GM18951 (cell line): ENCODE measurements around the gene CHRND.

Experiments used
- POLR2A ChIP-seq: IDR thresholded peaks from 4 replicates; pipeline ENCODE4 v1.6.1; 2011; ENCODE audit warnings: mild to moderate bottlenecking; ENCODE audit not compliant: insufficient read length, insufficient read depth; ENCODE audit errors: extremely low read depth
- in situ Hi-C: fragments of 300-500 bp; cut with MboI; formaldehyde crosslinking; loops from one replicate; pipeline ENCODE4 v1.12.0; 2022; ENCODE audit warnings: low sequenced_read_pairs, mixed read lengths, inconsistent platforms; ENCODE audit not compliant: unreplicated experiment

CHRND gene

DNA sequence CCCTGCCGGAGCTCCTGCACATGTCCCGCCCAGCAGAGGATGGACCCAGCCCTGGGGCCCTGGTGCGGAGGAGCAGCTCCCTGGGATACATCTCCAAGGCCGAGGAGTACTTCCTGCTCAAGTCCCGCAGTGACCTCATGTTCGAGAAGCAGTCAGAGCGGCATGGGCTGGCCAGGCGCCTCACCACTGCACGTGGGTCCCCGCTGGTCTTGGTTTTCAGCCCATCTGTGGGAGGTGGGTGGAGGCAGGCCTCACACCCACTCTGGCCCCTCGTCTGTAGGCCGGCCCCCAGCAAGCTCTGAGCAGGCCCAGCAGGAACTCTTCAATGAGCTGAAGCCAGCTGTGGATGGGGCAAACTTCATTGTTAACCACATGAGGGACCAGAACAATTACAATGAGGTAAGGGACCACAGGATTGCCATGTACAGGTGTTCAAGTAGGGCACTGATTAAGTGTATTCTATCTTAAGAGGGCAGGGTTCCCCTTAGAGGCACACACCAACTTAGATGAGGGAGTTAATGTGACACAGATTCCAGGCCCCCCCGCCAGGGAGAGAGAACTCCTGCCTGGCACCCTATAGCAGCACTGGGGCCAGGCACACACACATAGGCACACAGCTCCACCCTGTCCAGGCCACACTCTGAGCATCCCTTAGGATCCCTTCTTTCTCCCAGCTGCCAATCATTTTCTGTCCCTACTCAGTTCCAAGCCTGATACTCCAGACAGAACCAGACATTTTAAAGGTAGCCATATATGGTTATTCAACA lies 8.2 kb downstream of the CHRND start:
- TF ChIP-seq POLR2A = no peak
- in situ Hi-C loops = no loop called here

DNA sequence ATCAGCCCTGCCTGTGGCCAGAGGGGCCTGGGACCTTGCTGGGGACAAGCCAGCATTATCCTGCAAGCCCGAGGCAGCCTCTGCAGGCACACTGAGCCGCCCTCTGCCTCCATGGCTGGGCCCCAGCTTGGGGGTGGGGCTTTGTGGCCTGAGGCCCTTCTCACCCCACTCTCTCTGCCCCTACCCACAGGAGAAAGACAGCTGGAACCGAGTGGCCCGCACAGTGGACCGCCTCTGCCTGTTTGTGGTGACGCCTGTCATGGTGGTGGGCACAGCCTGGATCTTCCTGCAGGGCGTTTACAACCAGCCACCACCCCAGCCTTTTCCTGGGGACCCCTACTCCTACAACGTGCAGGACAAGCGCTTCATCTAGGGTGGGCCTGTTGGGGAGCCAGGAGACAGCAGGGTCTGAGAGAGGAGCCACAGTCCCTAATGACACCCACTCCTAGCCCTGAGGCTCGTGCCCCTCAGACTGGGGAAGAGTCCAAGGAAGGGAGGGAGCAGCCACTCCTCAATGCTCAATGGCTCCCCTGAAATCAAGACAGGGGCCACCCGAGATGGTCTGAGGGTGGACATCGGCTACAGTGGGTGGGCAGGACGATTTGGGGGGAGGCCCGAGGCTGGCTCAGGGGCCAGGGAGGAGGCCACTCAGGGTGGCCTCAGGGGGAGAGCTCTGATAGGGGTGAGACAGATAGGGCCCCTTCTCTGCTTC lies 9.1 kb downstream of the CHRND start:
- TF ChIP-seq POLR2A = no peak
- in situ Hi-C loops = no loop called here

DNA sequence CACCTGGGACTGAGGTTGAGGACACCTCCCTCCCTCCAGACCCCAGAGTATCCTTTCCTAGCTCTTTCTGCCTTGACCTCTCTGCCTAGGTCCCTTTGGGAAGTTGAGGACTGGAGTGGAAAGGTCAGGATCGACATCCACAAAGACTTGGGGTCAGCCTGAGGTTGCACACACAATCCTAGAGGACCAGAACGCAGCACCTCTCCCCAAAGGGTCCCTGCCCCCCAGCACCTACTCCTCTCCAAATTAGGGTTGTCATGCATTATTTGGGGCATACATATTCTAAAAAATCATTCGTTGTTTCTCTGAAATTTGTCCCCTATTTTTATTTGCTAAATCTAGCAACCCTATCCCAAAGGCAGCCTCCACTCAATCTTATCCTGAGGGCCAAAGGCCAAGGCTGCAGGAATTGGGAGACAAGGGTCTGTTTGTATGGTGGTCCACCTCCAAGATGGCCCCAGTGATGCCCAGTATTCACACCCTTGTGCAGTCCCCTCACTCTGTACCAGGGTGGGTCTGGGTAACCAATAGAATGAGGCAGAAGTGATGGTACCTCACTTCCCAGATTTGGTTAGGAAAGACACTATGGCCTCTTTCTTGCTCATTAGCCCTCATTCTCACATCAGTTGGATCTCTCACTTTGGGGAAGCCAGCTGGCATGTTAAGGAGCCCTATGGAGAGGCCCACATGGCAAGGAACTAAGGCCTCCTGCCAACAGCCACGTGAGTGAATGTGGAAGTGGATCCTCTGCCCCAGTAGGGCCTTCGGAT lies 10.0 kb downstream of the CHRND start:
- in situ Hi-C loops = no loop called here
- no peak for TF ChIP-seq POLR2A

DNA sequence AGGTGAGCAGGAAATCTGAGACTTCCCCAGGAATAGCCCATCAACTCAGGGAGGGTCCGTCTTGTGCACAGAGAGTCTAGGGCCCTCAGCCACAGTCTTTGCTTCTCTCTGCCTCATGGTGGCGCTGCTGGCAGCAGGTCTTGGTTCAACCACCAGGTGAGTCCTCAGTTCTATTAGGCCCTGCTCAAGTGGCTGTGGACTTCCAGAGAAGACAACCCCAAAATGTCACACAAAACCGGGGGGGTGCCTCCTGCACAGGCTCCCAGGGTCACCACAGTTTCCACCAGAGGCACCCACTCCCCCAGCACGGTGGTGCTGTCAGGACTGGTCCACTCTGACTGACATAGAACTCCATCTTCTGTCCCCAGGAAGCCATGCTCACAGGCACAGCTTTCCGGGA lies 11.1 kb downstream of the CHRND start:
- TF ChIP-seq POLR2A = no peak
- in situ Hi-C loops = no loop called here

DNA sequence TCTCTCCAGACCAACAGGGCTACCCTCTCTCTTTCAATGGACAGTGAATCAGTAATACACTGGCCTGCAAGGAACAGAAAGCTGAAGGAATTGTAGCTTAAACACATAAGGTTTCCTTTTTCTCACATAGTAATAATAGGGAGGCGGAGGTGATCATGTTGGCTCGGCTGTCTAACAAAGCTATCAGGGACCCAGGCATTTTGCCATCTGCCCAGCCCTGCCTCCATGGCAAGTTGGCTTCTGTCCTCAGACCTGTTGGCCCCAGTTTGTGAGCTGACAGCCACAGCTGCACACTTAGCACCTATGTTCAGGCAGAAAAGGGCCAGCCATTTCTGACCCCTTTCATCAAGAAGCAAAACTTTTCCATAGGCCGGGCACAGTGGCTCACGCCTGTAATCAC lies 11.5 kb downstream of the CHRND start:
- in situ Hi-C loops = no loop called here
- no peak for TF ChIP-seq POLR2A

DNA sequence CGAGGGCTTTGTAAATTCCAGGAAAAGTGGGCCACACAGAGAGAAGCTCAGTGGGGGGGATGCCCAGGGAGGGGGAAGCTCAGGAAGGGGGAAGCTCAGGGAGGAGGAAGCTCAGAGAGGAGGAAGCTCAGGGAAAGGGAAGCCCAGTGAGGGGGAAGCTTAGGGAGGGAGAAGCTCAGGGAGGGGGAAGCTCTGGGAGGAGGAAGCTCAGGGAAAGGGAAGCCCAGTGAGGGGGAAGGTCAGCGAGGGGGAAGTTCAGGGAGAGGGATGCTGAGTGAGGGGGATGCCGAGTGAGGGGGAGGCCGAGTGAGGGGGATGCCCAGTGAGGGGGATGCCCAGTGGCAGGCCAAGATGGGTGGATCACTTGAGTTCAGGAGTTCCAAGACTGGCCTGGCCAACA lies 12.7 kb downstream of the CHRND start:
- no peak for TF ChIP-seq POLR2A
- in situ Hi-C loops = no loop called here

DNA sequence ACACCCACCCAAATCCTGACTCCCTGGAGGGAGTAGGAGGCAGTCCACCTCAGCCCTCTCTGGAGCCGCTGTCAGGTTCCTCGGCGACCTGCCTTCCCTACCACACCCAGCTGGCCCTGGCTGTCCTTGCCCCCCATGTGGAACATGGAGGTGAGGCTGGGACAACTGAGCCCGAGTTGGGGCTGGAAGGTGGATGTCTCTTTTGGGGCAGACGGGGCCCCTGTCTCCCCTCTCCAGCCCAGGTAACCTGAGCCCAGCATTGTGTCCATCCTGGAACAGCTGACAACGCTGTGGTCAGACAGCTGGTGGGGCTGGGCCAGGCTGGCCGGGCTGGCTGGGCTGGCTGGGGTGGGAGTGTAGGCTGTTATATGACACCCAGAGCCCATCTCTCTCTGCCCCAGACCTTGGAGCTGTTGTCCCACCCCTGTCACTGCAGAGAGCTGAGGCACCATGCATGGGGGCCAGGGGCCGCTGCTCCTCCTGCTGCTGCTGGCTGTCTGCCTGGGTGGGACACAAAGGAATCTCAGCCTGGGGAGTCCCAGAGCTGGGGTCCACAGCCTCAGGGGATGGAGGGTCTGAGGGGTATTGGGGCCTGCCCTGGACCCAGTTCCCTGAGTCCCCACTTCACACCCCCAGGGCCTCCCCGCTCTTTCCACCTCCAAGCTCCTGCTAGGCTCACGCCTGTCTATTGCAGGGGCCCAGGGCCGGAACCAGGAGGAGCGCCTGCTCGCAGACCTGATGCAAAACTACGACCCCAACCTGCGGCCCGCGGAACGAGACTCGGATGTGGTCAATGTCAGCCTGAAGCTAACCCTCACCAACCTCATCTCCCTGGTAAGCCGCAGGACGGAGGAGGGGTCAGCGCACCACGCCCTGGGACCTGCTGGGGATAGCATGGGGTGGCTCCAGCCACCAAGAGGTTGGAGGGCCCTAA lies 13.6 kb downstream of the CHRND start, which contains the start of gene CHRNG:
TSS of gene CHRNG (plus strand) at position 395 of the 934 bp plus-strand sequence. CDS start at position 451, 56 bp downstream.
- TF ChIP-seq POLR2A = no peak
- in situ Hi-C loops = no loop called here

DNA sequence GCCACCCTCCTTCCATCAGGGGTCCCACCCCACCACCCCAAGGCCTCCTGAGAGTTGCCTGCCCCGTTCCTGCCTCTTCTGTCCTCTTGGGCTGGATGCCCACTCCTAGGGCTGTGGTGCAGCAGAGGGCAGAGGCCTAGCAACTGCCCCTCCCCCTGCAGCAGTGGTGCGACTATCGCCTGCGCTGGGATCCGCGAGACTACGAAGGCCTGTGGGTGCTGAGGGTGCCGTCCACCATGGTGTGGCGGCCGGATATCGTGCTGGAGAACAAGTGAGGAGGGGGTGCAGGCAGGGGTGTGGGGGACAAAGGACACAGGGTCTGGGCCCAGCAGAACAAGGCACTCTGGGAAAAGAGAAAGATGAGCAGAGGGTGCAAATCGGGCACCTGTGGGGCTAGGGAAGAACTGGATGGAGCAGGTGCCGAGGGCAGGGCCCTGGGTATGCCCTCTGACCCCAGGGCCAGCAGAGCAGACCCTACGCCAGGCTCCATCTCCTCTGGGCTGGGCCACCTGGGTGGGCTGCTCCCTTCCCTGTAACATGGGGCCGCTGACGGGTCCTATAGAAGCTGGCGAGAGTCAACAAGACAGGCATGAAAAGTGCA lies 14.6 kb downstream of the CHRND start:
- in situ Hi-C loops = no loop called here
- no peak for TF ChIP-seq POLR2A

DNA sequence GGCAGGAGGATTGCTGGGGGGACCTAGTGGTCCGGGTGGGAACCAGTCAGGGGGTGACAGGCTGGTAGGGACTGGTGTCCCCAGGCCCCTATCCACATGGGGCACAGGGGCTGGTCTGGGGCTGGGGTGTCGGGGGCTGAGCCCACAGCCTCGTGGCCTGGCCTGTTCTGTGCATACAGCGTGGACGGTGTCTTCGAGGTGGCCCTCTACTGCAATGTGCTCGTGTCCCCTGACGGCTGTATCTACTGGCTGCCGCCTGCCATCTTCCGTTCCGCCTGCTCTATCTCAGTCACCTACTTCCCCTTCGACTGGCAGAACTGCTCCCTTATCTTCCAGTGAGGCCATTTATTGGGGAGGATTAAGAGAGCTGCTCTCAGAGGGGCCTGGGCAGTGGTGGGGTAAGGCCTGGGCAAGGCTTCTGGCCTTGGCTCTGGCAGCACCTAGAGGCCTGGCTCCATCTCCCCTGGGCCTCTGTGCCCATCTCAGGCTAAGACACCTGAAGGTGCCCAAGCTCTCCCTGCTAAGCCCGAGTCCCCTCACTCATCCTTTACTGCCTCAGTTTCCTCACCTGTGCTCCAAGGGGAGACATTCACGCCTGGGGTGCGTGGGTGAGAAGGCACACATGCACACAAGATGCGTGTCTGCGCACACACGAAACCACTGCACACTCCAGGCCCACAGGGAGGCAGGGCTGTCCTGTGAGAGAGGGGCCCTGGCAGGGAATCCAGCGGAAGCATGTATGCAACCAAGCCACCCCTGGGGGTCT lies 15.4 kb downstream of the CHRND start:
- TF ChIP-seq POLR2A = no peak
- in situ Hi-C loops = no loop called here

DNA sequence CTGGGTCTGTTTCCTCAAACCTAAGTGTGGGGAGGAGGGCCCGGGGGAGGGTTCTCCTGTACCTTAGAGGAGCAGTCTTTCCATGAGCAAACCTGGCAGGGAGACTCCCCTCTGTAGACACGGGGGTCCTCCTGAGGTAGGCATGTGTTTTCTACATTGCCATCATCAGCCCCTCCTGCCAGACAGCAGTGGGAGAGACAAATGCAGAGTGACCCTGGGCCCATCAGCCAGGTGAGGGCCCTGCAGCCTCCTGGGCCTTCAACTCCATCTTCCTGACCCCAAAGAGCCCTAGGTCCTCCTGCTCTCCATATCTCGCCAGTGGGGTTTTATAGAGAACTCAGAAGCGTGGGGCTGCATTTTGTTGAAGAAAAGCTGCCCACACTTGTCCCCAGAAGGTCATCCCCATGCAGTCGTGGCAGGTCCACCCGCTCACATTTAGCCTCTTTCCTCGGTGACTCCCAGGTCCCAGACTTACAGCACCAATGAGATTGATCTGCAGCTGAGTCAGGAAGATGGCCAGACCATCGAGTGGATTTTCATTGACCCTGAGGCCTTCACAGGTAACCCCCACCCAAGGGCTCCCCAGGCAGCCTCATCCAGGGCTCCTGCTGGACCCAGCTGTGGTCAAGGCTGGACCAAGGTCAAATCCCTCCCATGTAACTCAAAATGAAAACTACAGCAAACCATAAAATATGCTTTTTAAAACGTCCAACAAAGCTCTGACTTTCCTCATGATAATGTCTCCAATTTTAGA lies 16.2 kb downstream of the CHRND start:
- in situ Hi-C loops = no loop called here
- TF ChIP-seq POLR2A = no peak
